Keratinocyte (primary cell): ENCODE results near the gene SCFD2. TPM values are rescaled to one million over a fixed set of nuclear protein-coding genes. Genes with fewer than 3 reads are reported as not detected.

Experiments used
- DNase-seq: peaks from one replicate; pipeline ENCODE4 v3.0.0-alpha.2; 2011; ENCODE audit warnings: low read depth, missing footprints, low spot score
- FAIRE-seq: peaks from 2 replicates; lab custom pipeline; 2011; peaks lifted over from hg19 to GRCh38; lab: Jason Lieb, UNC
- H2AFZ ChIP-seq: 2 replicates; pipeline ENCODE4 v1.6.0; 2012; ENCODE audit warnings: low read length, control low read depth, inconsistent platforms; ENCODE audit not compliant: control insufficient read depth
- H3K27ac ChIP-seq: 2 replicates; pipeline ENCODE4 v1.5.1; 2011; ENCODE audit warnings: low read length; ENCODE audit not compliant: control insufficient read depth, insufficient read depth
- H3K27me3 ChIP-seq: 3 replicates; pipeline ENCODE4 v1.6.0; 2011; ENCODE audit warnings: low read length; ENCODE audit not compliant: control insufficient read depth, insufficient read depth; ENCODE audit errors: extremely low read depth
- H3K36me3 ChIP-seq, 2 experiments: 2 replicates in 1 of 2; 3 replicates in 1 of 2; pipeline ENCODE4 v1.5.1; 2011; ENCODE audit warnings: low read length in 2 of 2, mild to moderate bottlenecking in 1 of 2; ENCODE audit not compliant: control insufficient read depth in 2 of 2, insufficient read depth in 2 of 2; ENCODE audit errors: extremely low read depth in 1 of 2
- H3K4me1 ChIP-seq: 3 replicates; pipeline ENCODE4 v1.5.1; 2011; ENCODE audit warnings: low read length; ENCODE audit not compliant: control insufficient read depth, insufficient read depth; ENCODE audit errors: extremely low read depth
- H3K4me2 ChIP-seq: 3 replicates; pipeline ENCODE4 v1.6.0; 2011; ENCODE audit warnings: low read depth, low read length; ENCODE audit not compliant: control insufficient read depth, insufficient read depth; ENCODE audit errors: extremely low read depth
- H3K4me3 ChIP-seq, 3 experiments: fragments of 200-600 bp in 1 of 3; sonication (generic) in 1 of 3; 2 replicates in 2 of 3; 3 replicates in 1 of 3; pipeline ENCODE4 v1.5.1; 2011 to 2016; ENCODE audit warnings: low read length in 3 of 3, mild to moderate bottlenecking in 3 of 3, control low read depth in 2 of 3, inconsistent platforms in 1 of 3, low read depth in 1 of 3, mixed read lengths in 1 of 3, mixed run types in 1 of 3, moderate library complexity in 1 of 3; ENCODE audit not compliant: control insufficient read depth in 2 of 3, insufficient read depth in 2 of 3; ENCODE audit errors: extremely low read depth in 1 of 3
- H3K79me2 ChIP-seq: 2 replicates; pipeline ENCODE4 v1.6.0; 2012; ENCODE audit warnings: low read length; ENCODE audit not compliant: control insufficient read depth, insufficient read depth
- H3K9ac ChIP-seq: 3 replicates; pipeline ENCODE4 v1.6.0; 2011; ENCODE audit warnings: low read length; ENCODE audit not compliant: control insufficient read depth, insufficient read depth; ENCODE audit errors: extremely low read depth
- H3K9me1 ChIP-seq: 3 replicates; pipeline ENCODE4 v1.6.0; 2011; ENCODE audit warnings: low read length; ENCODE audit not compliant: control insufficient read depth, insufficient read depth; ENCODE audit errors: extremely low read depth
- H3K9me3 ChIP-seq: 2 replicates; pipeline ENCODE4 v1.5.1; 2012; ENCODE audit warnings: low read depth, low read length; ENCODE audit not compliant: control insufficient read depth
- H4K20me1 ChIP-seq: 3 replicates; pipeline ENCODE4 v1.6.0; 2011; ENCODE audit warnings: low read length; ENCODE audit not compliant: control insufficient read depth, insufficient read depth; ENCODE audit errors: extremely low read depth
- CTCF ChIP-seq, 3 experiments: IDR thresholded peaks in 1 of 3; conservative IDR thresholded peaks in 1 of 3; optimal IDR thresholded peaks in 1 of 3; 2 replicates in 2 of 3; 3 replicates in 1 of 3; pipeline versions ENCODE3 to v1.5.1; 2011; ENCODE audit warnings: low read length in 3 of 3, mild to moderate bottlenecking in 3 of 3, moderate library complexity in 2 of 3, control low read depth in 1 of 3, inconsistent platforms in 1 of 3; ENCODE audit not compliant: insufficient read depth in 2 of 3; ENCODE audit errors: extremely low read depth in 1 of 3
- EZH2 ChIP-seq: IDR thresholded peaks from one replicate; pipeline ENCODE4 v1.6.1; 2012; ENCODE audit warnings: inconsistent platforms, mild to moderate bottlenecking, low read length, moderate library complexity
- dilution Hi-C: fragments of 300-500 bp; cut with MboI; formaldehyde crosslinking; loops from one replicate; pipeline ENCODE4 v1.7.0; 2020; ENCODE audit warnings: low sequenced_read_pairs; ENCODE audit not compliant: extremely low pct_ligation_motif_present
- polyA plus RNA-seq, 5 experiments: library from polyadenylated mRNA; depleted of rRNA in 3 of 5; stranded (reverse) in 3 of 5; stranded (forward) in 1 of 5; unstranded in 1 of 5; fragments of >200 nt; gene quantifications; 1 replicate in 1 of 5; 2 replicates in 3 of 5; 3 replicates in 1 of 5; pipeline versions ENCODE4 v1.2.1 to v1.2.3, GENCODE V29; 2011 to 2012; ENCODE audit warnings: missing spikeins in 2 of 5, low read depth in 1 of 5, low replicate concordance in 1 of 5

The SCFD2 gene
- polyA plus RNA-seq, 1 donor (not counting 4 experiments of a cell fraction or from before 2014, with no cell fraction given), result 13.9 TPM

- no peaks in the 10 kb centered on the region for H3K27me3 ChIP-seq
- H3K9ac ChIP-seq, result no peak overlapping the region
- no peak overlapping the region for H3K4me3 ChIP-seq
- no peak for FAIRE-seq
- peaks cover 5% of the 10 kb centered on the region for H3K79me2 ChIP-seq
- no peak overlapping the region for H3K4me2 ChIP-seq
- no peak overlapping the region for H3K27ac ChIP-seq
- dilution Hi-C loops, result no loop called here
- peaks cover 11% of the 10 kb centered on the region for H3K4me1 ChIP-seq
- H4K20me1 ChIP-seq, result no peaks in the 10 kb centered on the region
- no peaks in the 10 kb centered on the region for H3K9me3 ChIP-seq
- H3K36me3 ChIP-seq, result no peaks in the 10 kb centered on the region
- no peak for DNase-seq
- H2AFZ ChIP-seq, result no peak overlapping the region
- H3K9me1 ChIP-seq, result no peaks in the 10 kb centered on the region
- TF ChIP-seq EZH2 (no peak), CTCF (optimal IDR thresholded peaks at IDR 0.05 in 1 of 3, IDR thresholded peaks at IDR 0.05 in 1 of 3, conservative IDR thresholded peaks at IDR 0.05 in 1 of 3; ENCODE audit: extremely low read depth in 1 of 3, insufficient read depth in 2 of 3, low read length in 3 of 3) (no peak)
Measured at GRCh38 chr4:53322696-53323095, 43.2 kb downstream of the SCFD2 start.

- FAIRE-seq, result no peak
- H3K27ac ChIP-seq, result no peak overlapping the region
Measured at GRCh38 chr4:53321984-53322289, 43.9 kb downstream of the SCFD2 start.

More at GRCh38 chr4:53321984-53322289, 43.9 kb downstream of the SCFD2 start:
- H3K4me3 ChIP-seq, result no peak overlapping the region
- H3K27me3 ChIP-seq, result no peaks in the 10 kb centered on the region
- H3K9ac ChIP-seq, result no peak overlapping the region
- H3K9me3 ChIP-seq, result no peaks in the 10 kb centered on the region
- no peak for DNase-seq
- H3K36me3 ChIP-seq, result no peaks in the 10 kb centered on the region
- TF ChIP-seq EZH2 (no peak), CTCF (optimal IDR thresholded peaks at IDR 0.05 in 1 of 3, IDR thresholded peaks at IDR 0.05 in 1 of 3, conservative IDR thresholded peaks at IDR 0.05 in 1 of 3; ENCODE audit: extremely low read depth in 1 of 3, insufficient read depth in 2 of 3, low read length in 3 of 3) (no peak)
- no peaks in the 10 kb centered on the region for H3K9me1 ChIP-seq
- H3K4me1 ChIP-seq, result peaks cover 11% of the 10 kb centered on the region
- H3K4me2 ChIP-seq, result peak overlapping the region; percentile 35
- peaks cover under 1% of the 10 kb centered on the region for H3K79me2 ChIP-seq
- no peaks in the 10 kb centered on the region for H4K20me1 ChIP-seq
- no peak overlapping the region for H2AFZ ChIP-seq
- dilution Hi-C loops, result no loop called here
